ENCODE measurements around the gene FRG2C.
"Not testable (repeated sequence)": the region's sequence is repeated elsewhere in the genome, so short reads cannot be mapped to it uniquely, and the experiment has no call there.

- not testable (repeated sequence) for TF ChIP-seq POLR2A, CTCF (IDR thresholded peaks at IDR 0.05)
These were observed 40.5 kb upstream of the FRG2C start for GRCh38 chr3:75623656-75624055.

Data from suprapubic skin (tissue), 3 donors.